HG02852 (cell line): ENCODE measurements around the gene TNFSF15.

Experiments
- ATAC-seq: cut with Tn5 transposase; IDR thresholded peaks from one replicate; pipeline ENCODE4 v1.9.1; 2021; ENCODE audit warnings: mild to moderate bottlenecking, moderate library complexity; ENCODE audit not compliant: unreplicated experiment

Gene TNFSF15

DNA sequence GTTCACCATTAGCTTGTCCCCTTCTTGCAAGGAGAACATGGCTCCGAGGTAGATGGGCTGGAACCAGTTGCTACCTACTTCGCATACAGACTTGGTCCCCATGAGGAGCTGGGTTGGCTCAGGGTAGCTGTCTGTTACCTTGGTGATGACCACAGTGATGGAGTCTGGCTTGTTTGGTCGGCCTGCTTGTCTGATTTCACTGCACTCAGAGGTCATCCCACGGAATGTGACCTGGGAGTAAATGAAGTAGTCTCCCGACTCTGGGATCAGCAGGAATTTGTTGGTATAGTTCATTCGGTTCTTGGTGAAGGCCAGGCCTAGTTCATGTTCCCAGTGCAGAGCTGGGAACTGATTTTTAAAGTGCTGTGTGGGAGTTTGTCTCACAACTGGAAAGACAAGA, 15.3 kb downstream of the TNFSF15 start:
- ATAC-seq, result no peak

DNA sequence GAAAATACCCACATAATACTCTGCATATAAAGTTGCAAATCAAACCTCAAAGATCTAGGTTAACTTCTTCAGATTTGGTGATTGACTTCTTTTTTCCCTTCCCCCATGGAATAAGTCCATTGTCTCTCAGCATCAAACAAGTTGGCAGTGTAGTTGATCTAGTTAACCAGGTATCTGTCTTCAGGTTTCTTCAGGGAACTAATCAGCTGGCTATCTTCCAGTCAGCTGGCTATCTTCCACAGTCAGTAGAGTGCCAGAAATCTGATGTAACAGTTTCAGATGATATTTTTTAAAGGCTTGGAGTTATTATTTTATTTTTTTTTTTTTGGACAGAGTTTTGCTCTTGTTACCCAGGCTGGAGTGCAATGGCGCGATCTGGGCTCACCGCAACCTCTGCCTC, 16.8 kb downstream of the TNFSF15 start:
- ATAC-seq, result no peak

DNA sequence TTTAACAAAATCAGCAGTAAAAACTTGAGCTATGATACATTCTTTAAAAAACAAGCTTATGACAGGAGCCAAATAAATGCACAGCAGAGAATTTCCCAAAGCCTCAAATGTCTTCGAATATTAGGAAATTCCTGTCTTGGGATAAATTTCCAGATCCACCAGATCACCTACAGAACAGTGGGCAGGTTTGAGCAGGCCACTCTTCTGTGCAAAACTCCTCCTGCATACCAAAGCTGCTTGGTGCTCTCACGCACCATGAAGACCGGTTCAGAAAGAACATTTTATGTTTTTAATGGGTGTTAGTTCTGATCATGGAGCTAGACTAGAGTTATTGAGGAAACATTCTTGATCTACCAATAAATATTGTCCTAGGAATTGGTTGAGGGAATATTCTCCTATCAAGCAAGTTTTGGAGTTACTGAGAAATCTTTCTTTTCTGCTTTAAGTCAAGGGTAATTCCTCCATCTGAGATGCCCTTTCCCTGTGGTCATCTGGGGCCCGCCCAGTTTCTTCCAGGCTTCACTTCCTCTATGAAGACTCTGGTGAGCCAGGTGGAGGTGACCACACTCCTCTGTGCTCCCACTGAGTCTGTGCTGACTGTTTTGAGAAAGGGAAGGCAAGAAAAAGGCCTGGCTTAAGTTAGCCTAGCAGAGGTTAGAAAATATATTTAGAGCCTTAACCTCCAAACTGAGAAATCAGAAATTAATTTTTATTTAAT, 17.9 kb downstream of the TNFSF15 start:
- ATAC-seq, result no peak

DNA sequence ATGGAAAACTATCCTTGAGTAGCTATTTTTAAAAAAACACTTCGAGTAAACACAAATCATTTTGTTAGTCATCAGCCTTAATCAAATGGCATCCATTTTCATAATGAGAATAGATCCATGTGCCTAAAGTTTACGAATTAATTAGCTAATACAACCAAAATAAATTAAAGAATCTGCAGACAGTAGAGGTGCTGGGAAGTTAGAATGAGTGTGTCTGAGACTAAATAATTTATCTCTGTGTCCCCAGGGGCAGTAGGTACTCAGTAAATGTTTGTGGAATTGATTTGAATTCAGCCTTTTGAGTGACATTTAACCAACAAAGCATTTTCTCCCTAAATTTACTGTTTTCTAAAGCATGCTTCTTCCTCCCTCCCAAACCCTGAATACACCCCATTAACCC, 18.6 kb downstream of the TNFSF15 start:
- ATAC-seq, result no peak

DNA sequence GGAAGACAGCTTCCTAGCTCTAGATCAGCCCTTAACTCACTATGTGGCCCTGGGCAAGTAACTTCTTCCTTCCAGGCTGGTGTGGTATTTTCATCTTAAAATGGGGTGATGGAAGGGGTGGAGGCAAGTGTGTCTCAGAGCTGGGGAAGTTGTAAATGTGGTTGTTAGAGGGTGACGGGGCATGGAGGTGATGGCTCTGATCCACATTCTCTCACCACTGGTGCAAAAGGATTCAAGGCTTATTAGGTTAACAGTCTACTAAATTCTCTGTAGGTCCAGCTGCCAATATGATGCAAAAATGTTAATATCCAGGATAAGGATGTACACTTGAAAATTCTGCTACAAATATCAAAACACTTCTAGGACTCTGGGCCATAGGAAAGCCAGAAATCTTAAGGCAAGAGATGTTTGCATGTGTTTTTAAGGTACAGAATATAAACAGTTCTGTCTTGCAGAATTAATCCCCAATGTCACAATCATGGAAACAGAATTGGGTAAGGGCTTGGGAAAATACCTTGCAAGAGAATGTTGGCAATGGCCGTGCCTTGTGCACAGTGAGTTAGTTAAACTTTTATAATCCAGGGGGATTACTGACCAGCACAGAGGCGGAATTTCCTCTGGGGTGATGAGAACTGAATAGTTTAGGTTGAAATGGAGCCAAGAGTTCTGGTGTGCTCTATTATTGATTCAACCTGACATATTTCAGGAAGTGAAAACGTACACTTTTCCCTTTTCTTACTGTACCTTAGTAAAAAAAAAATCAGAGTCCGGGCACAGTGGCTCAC, 19.8 kb downstream of the TNFSF15 start:
- ATAC-seq, result no peak

DNA sequence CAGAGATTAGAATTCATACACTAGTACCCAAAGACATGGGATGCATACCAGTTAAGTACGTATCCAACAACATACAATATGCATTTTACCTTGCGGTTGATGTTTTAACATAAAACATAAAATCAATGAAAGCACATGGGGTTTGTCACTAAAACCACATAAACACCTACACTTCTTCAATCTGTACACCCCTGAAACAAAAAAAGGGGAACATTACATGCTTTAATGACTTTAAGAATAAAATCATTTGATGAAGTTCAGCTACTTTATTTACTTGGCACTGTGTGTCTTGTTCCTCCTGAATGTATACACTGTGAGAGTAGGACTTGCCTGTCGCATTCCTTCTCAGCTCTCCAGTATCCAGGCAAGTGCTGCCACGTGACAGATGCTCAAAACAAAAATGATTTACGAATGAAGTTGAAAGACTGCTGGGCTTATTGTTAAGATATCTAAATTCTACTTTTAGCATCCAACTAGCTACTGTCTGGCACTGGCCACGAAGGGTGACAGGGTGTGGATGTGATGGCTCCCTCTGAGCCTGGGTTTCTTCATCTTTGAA, 21.0 kb downstream of the TNFSF15 start:
- ATAC-seq, result no peak

DNA sequence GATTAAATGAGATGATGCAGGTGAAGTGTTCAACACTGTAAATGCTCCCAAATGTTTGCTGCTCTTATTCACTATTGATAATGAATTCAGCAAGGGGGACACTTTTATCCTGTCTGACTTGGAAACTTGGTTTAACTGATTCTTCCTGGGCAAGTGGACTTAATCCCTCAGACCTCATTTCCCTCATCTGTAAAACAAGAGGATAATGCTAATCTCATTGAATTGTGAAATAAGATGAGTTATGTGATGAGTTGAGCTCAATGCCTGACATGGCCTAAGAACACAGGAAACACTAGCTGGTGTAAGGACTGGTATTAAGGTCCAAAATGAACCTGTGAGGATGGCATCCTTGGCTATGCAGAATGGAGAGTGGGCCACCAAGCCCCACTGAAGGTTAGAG, 23.3 kb downstream of the TNFSF15 start:
- ATAC-seq, result no peak

DNA sequence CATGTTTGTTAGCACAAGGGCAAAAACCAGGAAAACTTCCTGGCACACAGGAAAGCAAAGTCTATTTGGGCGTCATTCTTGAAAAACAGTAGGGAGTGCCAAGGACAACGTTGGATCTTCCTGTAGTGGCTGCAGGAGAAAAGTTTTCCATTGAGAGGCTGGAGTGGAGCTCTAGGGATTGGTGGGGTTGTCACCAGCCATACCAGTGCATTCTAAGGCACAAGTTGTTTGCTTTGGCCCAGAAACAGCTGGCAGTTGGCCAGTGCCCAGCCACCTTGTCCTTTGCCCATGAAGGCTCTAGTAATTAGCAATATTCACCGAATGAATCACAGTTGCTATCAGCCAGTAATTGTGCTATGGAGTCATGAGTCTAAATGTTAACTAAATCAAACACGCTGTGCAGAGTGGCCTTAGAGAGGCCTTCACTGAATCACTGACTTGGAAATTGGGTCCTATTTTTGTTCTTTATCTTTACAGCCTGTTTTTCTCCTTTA, 26.4 kb downstream of the TNFSF15 start:
- ATAC-seq, result no peak

DNA sequence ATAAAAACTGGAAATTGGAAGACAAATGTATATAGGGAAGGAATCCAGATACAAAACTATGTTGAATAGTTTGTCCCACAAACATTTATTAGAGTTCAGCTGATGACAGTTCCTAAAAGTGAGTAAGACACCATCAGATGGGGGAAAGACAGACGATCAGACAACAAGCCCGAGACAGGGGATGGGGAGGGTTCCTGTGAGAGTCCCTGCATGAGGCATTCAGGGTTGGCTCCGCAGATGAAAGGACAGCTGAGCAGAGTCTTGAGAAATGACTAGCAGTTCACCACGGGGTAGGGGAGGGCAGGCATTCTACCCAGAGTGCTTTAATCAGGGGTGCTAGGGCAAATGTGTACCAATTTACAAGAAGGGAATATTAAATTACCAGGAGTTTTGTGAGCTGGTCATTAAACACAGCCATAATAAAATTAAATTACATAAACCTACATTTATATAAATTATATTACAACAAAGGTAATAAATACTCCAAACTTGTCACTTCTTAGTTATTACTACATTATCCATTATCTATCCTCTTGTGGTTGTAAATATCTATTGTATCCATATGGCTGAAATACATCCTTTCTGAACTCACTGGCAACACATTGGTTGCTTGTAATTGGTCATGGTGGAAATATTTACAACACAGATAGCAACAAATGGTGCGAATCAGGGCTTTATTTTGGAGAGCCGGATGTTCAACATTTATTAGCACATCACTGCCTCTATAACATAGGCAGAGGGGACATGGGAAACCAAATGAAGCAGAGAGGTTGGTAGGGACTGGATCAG, 27.8 kb downstream of the TNFSF15 start:
- ATAC-seq, result no peak

DNA sequence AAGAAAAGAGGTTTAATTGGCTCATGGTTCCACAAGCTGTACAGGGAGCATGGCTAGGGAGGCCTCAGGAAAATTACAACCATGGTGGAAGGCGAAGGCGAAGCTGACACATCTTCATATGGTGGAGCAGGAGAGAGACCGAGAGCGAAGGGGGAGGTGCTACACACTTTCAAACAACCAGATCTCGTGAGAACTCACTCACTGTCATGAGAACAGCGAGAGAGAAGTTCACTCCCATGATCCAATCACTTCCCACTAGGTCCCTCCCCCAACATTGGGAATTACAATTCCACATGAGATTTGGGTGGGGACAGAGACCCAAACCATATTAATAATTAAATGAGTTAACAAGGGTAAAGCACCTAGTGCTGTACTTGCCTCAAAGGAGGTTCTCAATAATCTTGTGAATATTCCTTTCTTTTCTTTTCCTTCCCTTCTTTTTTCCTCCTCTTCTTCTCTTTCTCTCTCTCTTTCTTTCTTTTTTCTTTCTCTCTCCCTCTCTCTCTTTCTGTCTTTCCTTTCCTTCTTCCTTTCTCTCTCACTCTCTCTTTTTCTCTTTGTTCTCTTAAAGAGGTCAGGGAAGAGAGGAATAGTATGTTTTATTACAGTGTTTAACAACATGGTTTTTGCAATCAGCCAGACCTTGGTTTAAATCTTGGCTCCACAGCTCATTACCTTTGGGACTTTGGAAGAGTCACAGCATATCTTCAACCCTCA, 29.0 kb downstream of the TNFSF15 start:
- no peak for ATAC-seq

DNA sequence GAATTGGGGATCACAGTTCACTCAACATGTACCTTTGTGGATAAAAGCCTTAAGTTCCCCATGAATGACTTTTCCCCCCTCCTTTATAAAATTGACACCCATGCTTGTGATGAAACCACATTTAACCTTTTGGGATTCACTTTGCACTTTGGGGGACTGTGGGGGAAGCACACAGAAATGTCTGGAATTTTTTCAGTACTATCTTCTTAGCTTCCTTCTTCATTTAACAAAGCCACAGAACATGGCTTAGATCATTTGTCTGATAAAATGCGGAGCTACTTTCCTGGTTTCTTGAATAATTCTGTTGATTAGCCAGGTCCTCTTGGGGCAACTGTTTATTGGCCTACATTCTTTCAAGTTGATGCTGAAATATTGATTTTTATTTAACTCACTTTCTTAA, 29.9 kb downstream of the TNFSF15 start:
- no peak for ATAC-seq

DNA sequence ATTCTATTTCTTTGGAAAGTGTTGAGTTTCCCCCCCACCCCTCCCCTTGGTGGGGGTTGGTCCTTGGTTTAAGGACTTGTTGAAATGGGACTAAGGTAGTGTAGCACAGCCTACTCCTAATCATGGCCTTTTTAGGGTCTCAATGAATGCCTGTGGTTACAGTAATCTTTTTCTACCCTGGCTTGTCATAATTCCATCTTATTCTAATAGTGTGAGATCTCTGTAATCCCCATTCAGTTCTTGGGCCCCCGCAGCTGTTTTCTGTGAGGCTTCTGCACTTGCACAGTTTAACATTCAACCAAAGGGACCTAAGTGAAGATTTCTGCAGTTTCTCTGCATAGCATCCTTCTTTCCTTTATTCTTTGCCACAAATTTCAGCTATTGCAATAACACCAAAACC, 30.7 kb downstream of the TNFSF15 start:
- no peak for ATAC-seq

DNA sequence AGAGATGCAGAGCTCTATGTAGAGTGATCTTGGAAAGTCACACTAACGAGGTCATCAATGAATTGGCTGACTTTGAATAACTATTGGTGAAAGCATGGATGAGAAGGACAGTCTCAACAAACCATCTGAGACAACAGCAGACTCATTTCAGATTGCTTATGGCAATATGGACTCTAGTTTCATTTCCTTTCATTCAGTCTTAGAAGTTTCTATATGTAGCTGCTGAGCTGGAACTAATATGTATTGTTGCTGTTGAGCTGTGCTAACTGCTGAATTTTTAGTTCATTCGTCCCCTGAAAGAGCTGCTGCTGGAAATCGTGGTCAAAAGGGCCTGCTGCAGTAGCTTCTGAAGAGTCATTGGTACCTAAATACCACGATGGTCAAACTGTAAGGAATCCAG, 31.3 kb downstream of the TNFSF15 start:
- no peak for ATAC-seq

DNA sequence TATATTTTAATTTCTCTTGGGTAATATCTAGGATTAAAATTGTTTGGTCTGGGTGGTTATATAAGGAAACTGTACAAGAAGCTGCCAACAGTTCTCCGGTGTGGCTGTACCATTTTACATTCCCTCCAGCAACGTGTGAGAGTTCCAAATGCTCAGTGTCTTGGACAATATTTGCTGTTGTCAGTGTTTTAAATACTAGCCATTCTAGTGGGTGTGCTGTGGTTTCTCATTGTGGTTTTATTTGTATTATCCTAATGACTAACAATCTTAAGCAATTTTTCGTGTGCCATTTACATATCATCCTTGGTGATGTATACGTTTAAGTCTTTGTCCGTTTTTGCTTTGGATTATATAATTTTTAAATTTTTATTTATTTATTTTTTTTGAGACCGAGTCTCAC, 34.0 kb downstream of the TNFSF15 start:
- no peak for ATAC-seq

DNA sequence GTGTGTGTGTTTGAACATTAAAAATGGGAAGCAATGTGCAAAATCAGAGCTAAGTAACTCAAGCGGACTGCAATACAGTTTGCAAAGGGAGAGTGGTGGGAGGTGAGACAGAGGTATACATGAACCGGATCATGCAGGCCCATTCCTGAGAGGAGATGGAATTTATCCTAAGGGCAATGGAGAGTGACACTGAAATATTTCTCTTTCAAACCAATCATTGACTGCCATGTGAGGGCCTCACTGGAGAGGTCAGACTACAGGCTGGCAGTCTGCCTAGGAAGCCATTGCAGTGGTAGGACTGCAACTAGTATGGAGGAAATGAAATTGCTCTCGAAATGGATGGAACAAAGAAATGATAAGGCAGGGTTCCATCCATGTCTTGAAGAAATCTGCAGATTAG, 34.8 kb downstream of the TNFSF15 start:
- no peak for ATAC-seq

DNA sequence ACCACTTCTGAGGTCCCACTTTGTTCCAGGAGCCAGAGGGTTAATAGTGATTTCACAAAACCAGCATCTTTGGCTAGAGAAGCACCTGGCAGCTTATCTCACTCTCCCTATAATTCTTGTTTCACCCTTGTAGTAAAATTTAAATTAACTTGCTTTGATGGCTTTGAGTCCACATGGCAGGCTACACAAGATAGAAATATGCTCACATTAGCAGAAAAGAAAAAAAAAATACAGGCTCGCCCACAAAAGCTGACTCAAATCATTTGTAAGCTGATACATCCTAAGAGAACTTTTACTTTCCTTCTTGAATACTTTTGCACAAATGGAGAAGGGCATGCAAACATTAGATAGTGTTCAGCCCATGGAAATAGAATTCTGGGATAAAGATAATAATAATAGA, 36.2 kb downstream of the TNFSF15 start:
- ATAC-seq, result no peak

DNA sequence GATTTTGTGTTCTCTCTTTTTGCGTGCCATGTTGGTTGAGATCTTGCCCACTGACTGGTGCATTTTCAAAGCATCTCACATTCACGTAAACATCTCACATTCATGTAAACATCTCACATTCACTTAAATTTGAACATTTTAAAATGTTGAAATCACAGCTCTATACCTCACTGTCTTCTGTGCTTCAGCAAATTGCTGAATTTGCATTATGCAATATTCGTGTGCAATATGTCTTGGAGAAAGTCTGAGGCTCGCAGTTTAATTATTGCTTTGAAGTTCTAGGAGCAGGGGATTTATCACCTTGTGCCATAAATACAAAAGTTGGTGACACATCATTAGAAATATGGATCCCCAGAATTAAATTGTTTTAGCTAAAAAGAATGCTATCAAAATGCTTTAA, 42.6 kb downstream of the TNFSF15 start:
- ATAC-seq, result no peak

DNA sequence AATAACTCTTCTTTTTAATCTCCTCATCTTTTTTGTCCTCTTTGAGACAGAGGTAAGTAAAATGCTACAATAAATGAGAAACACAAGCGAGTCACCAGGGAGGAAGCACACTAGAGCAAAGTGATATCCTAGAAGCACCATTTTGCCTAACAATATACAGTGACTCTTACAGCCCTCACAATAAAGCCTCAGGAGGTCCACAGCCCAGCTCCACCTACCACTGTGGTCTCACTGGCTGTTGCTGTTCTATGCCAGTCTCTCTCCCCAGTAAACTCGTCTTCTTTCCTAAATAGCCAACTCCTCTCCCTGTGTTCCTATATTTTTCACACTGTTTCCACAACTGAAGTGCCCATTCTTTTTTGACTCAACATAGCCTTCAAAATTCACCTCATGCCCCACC, 44.3 kb downstream of the TNFSF15 start:
- ATAC-seq, result no peak

DNA sequence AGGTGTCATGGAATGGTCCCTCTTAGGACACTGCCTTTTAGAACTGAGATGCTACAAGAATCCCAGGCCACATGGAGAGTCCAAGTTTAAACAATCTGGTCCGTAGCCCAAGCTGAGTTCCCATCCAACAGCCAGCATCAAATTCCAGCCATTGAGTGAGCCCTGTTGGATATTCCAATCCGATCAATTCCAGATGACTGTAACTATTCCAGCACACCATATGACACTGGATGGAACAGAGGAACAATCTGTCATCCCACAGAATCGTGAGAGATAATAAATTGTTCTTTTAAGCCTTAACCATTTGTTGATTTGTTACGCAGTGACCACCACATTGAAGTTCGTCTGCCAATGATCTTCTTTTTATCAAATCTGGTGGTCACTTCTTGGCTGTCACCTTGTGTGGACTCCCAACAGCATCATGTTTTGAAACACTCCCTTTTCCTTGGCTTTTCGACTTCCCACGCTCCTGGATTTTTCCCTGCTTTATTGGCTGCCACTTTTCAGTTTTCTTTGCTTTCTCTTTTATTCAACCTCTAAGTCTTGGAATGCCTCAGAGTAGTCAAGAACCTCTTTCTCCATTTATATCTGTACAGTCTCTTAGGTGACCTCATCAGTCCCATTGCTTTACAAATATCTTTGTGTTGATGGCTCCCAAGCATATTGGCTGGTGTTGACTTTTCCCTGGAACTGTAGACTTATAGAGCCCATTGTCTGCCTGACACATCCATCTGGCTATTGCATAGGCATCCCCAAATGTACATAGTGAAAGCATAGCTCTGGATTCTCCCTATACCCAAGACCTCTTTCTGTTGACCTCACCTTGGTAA, 46.1 kb downstream of the TNFSF15 start:
- ATAC-seq, result no peak

DNA sequence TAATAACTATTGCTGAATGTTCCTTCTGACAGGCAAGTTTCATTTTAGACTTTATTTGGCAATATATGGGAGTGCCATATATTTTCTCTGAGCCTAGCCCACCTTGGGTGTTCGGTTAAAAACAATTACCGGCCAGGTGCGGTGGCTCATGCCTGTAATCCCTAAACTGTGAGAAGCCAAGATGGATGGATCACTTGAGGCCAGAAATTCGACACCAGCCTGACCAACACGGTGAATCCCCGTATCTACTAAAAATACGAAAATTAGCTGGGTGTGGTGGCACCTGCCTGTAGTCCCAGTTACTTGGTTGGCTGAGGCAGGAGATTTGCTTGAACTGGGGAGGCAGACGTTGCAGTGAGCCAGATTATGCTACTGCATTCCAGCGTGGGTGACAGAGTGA, 47.9 kb downstream of the TNFSF15 start:
- ATAC-seq, result no peak
